ENCODE results near the gene KIAA1958. TPM values are rescaled to one million over a fixed set of nuclear protein-coding genes. Genes with fewer than 3 reads are reported as not detected.

The KIAA1958 gene
- polyA plus RNA-seq, 1 of the 3 experiments (the other 2 are of a cell fraction), result 1.6 TPM

GRCh38 chr9:112618385-112619009, 131.9 kb downstream of the KIAA1958 start:
- no peak for TF ChIP-seq USF1 (IDR thresholded peaks at IDR 0.05; ENCODE audit: borderline replicate concordance, low read depth)
- TF ChIP-seq FOSL2 (IDR thresholded peaks at IDR 0.05; ENCODE audit: borderline replicate concordance, low read depth), result no peak
- TF ChIP-seq TEAD4 (IDR thresholded peaks at IDR 0.05; ENCODE audit: borderline replicate concordance, insufficient read depth), result no peak
- no peak for TF ChIP-seq RFX5 (IDR thresholded peaks at IDR 0.05; ENCODE audit: low read length)
- TF ChIP-seq ZBTB33 (IDR thresholded peaks at IDR 0.05; ENCODE audit: borderline replicate concordance, low read depth), result no peak
- DNase-seq, result no peak
- Histone ChIP-seq H2AFZ (ENCODE audit: low read depth) (no peak overlapping the region), H3K4me3 (ENCODE audit: low read depth in 2 of 2, low read length in 1 of 2) (no peak overlapping the region), H3K36me3 (replicated peaks in 1 of 2; ENCODE audit: control insufficient read depth in 1 of 2, insufficient read depth in 2 of 2, low read length in 1 of 2) (peaks cover 0 to 12% of the 10 kb centered on the region in 2 experiments), H3K27me3 (ENCODE audit: insufficient read depth) (no peaks in the 10 kb centered on the region), H3K79me2 (ENCODE audit: insufficient read depth) (no peaks in the 10 kb centered on the region; the same call in 1 of the 2 replicates), H3K27ac (ENCODE audit: low read depth in 2 of 2, low read length in 1 of 2) (no peak overlapping the region), H3F3A (replicated peaks; ENCODE audit: insufficient read depth) (no peaks in the 10 kb centered on the region), H3K9me3 (no peaks in the 10 kb centered on the region), H4K20me1 (ENCODE audit: insufficient read depth) (no peaks in the 10 kb centered on the region), H3K4me2 (no peak overlapping the region), H3K9ac (no peak overlapping the region), H3K4me1 (ENCODE audit: control insufficient read depth in 1 of 2, insufficient read depth in 2 of 2, low read depth in 1 of 2, low read length in 1 of 2) (peaks cover 0 to 4% of the 10 kb centered on the region in 2 experiments; a peak in 2 of 4 replicates), H3K9me2 (no peaks in the 10 kb centered on the region)
- POLR2A ChIA-PET, result no interaction called here
- CTCF ChIA-PET, result no interaction called here
- 90% methylated on average over 20 of the region's 21 CpGs for WGBS (ENCODE audit: low lambda C conversion rate)

GRCh38 chr9:112620388-112620787, 133.8 kb downstream of the KIAA1958 start:
- Histone ChIP-seq H3K27me3 (ENCODE audit: insufficient read depth) (no peaks in the 10 kb centered on the region), H3K4me3 (ENCODE audit: low read depth in 2 of 2, low read length in 1 of 2) (no peak overlapping the region), H3K9me2 (no peaks in the 10 kb centered on the region), H3K79me2 (ENCODE audit: insufficient read depth) (no peaks in the 10 kb centered on the region; the same call in 1 of the 2 replicates), H3F3A (replicated peaks; ENCODE audit: insufficient read depth) (no peaks in the 10 kb centered on the region), H3K27ac (ENCODE audit: low read depth in 2 of 2, low read length in 1 of 2) (no peak overlapping the region), H3K4me2 (no peak overlapping the region), H3K9me3 (no peaks in the 10 kb centered on the region), H3K36me3 (replicated peaks in 1 of 2; ENCODE audit: control insufficient read depth in 1 of 2, insufficient read depth in 2 of 2, low read length in 1 of 2) (peaks cover 0 to 12% of the 10 kb centered on the region in 2 experiments), H4K20me1 (ENCODE audit: insufficient read depth) (no peaks in the 10 kb centered on the region), H3K4me1 (ENCODE audit: control insufficient read depth in 1 of 2, insufficient read depth in 2 of 2, low read depth in 1 of 2, low read length in 1 of 2) (peaks cover 0 to 4% of the 10 kb centered on the region in 2 experiments; a peak in 2 of 4 replicates), H3K9ac (no peak overlapping the region), H2AFZ (ENCODE audit: low read depth) (no peak overlapping the region)
- CTCF ChIA-PET, result no interaction called here
- POLR2A ChIA-PET, result no interaction called here
- no peak for TF ChIP-seq TCF12 (IDR thresholded peaks at IDR 0.05)
- no peak for TF ChIP-seq GABPA (IDR thresholded peaks at IDR 0.05; ENCODE audit: low read depth)
- TF ChIP-seq FOSL2 (IDR thresholded peaks at IDR 0.05; ENCODE audit: borderline replicate concordance, low read depth), result no peak
- 100% methylated on average over 2 of the region's 2 CpGs for WGBS (ENCODE audit: low lambda C conversion rate)
- DNase-seq, result no peak
